Activated CD4-positive, alpha-beta T cell treated with anti-CD3 and anti-CD28 coated beads, Interleukin-2, amount 10 ng/mL, durations not matched to agents 24 days and 14 days (primary cell): ENCODE data around the gene PRCD. TPM values are rescaled to one million over a fixed set of nuclear protein-coding genes. Genes with fewer than 3 reads are reported as not detected.
"Not testable (repeated sequence)": the region's sequence is repeated elsewhere in the genome, so short reads cannot be mapped to it uniquely, and the experiment has no call there.

Experiments used
- DNase-seq: peaks from one replicate; pipeline ENCODE4 v3.0.0; 2022
- H3K27ac Mint-ChIP-seq: one replicate; pipeline ENCODE4 v1.8.0; 2022; ENCODE audit warnings: mild to moderate bottlenecking, mixed read lengths
- H3K27me3 Mint-ChIP-seq: one replicate; pipeline ENCODE4 v1.8.0; 2022; ENCODE audit warnings: mixed read lengths
- H3K36me3 Mint-ChIP-seq: one replicate; pipeline ENCODE4 v1.8.0; 2022; ENCODE audit warnings: low read depth, mild to moderate bottlenecking, mixed read lengths
- H3K4me1 Mint-ChIP-seq: one replicate; pipeline ENCODE4 v1.8.0; 2021; ENCODE audit warnings: mixed read lengths
- H3K4me3 Mint-ChIP-seq: one replicate; pipeline ENCODE4 v1.8.0; 2022; ENCODE audit warnings: mild to moderate bottlenecking, moderate library complexity, mixed read lengths
- H3K9me3 Mint-ChIP-seq: one replicate; pipeline ENCODE4 v1.8.0; 2021; ENCODE audit warnings: mixed read lengths
- intact Hi-C: fragments of 100-400 bp; cut with micrococcal nuclease; formaldehyde crosslinking; loops from one replicate; pipeline ENCODE4 v1.15.1; 2023
- total RNA-seq: library from RNA; stranded (reverse); gene quantifications from 2 replicates; pipeline ENCODE4 v1.2.3, GENCODE V29; 2022

Gene PRCD
- total RNA-seq, 1 donor from 2014 or later = not detected

GRCh38 chr17:76500074-76500746, 39.6 kb upstream of the PRCD start:
- Mint-ChIP-seq H3K4me1 (peaks cover 50% of the 10 kb centered on the region), H3K27ac (peak overlapping the region; percentile 25), H3K9me3 (no peaks in the 10 kb centered on the region), H3K4me3 (peak overlapping the region; percentile 81), H3K27me3 (no peaks in the 10 kb centered on the region), H3K36me3 (peaks cover 8% of the 10 kb centered on the region)
- intact Hi-C loops = loop anchor here (5.0 kb wide), 1 partner anchor 48 kb away; the partner anchor contains the start of gene UBE2O
- peak; percentile 63 for DNase-seq

GRCh38 chr17:76500747-76501017, 39.2 kb upstream of the PRCD start:
- Mint-ChIP-seq H3K4me1 (peaks cover 50% of the 10 kb centered on the region), H3K36me3 (peaks cover 8% of the 10 kb centered on the region), H3K4me3 (peak overlapping the region; percentile 81), H3K9me3 (no peaks in the 10 kb centered on the region), H3K27me3 (no peaks in the 10 kb centered on the region), H3K27ac (peak overlapping the region; percentile 25)
- intact Hi-C loops = loop anchor here (5.0 kb wide), 1 partner anchor 48 kb away; the partner anchor contains the start of gene UBE2O
- no peak for DNase-seq

- Mint-ChIP-seq H3K4me1 (peaks cover 47% of the 10 kb centered on the region), H3K36me3 (peaks cover 8% of the 10 kb centered on the region), H3K4me3 (peak within 1 kb of the TSS; percentile 81), H3K27ac (peak within 1 kb of the TSS; percentile 90), H3K27me3 (no peaks in the 10 kb centered on the region), H3K9me3 (no peaks in the 10 kb centered on the region)
- peak; percentile 99 for DNase-seq
- intact Hi-C loops = loop anchor here (5.0 kb wide), 1 partner anchor 49 kb away; the partner anchor contains the start of gene UBE2O
Observed at GRCh38 chr17:76501018-76501826, 38.6 kb upstream of the PRCD start, which contains the start of gene RHBDF2. TSS of gene RHBDF2 (minus strand) at chr17:76501423. CDS start at chr17:76481524, 19,899 bp downstream.

GRCh38 chr17:76501827-76502307, 38.0 kb upstream of the PRCD start:
- no peaks in the 10 kb centered on the region for H3K27me3 Mint-ChIP-seq
- H3K4me3 Mint-ChIP-seq = peak overlapping the region; percentile 81
- H3K4me1 Mint-ChIP-seq = peaks cover 49% of the 10 kb centered on the region
- peaks cover 7% of the 10 kb centered on the region for H3K36me3 Mint-ChIP-seq
- peak overlapping the region; percentile 90 for H3K27ac Mint-ChIP-seq
- no peak for DNase-seq
- no peaks in the 10 kb centered on the region for H3K9me3 Mint-ChIP-seq
- intact Hi-C loops = loop anchor here (5.0 kb wide), 1 partner anchor 50 kb away; the partner anchor contains the start of gene UBE2O

- Mint-ChIP-seq H3K27me3 (no peaks in the 10 kb centered on the region), H3K9me3 (no peaks in the 10 kb centered on the region), H3K4me1 (peaks cover 45% of the 10 kb centered on the region), H3K36me3 (peaks cover 3% of the 10 kb centered on the region), H3K27ac (no peak overlapping the region), H3K4me3 (no peak overlapping the region)
- no peak for DNase-seq
- intact Hi-C loops = loop anchor here (5.0 kb wide), 1 partner anchor 50 kb away; the partner anchor contains the start of gene UBE2O
Observed at GRCh38 chr17:76502341-76503211, 37.3 kb upstream of the PRCD start.

GRCh38 chr17:76504117-76504516, 35.7 kb upstream of the PRCD start:
- Mint-ChIP-seq H3K9me3 (no peaks in the 10 kb centered on the region), H3K4me3 (no peak overlapping the region), H3K4me1 (peaks cover 41% of the 10 kb centered on the region), H3K27ac (no peak overlapping the region), H3K27me3 (peaks cover 2% of the 10 kb centered on the region), H3K36me3 (no peaks in the 10 kb centered on the region)
- DNase-seq = no peak
- intact Hi-C loops = loop anchor here (5.0 kb wide), 1 partner anchor 52 kb away; the partner anchor contains the start of gene UBE2O

- peak; percentile 97 for DNase-seq
- Mint-ChIP-seq H3K27ac (peak overlapping the region; percentile 70), H3K9me3 (no peaks in the 10 kb centered on the region), H3K4me3 (no peak overlapping the region), H3K4me1 (peaks cover 35% of the 10 kb centered on the region), H3K36me3 (no peaks in the 10 kb centered on the region), H3K27me3 (peaks cover 2% of the 10 kb centered on the region)
- intact Hi-C loops = loop anchor here (1.0 to 5.0 kb wide), 4 partner anchors 9 to 204 kb away; no protein-coding TSS in a partner anchor
Observed at GRCh38 chr17:76506408-76507345, 33.2 kb upstream of the PRCD start.

GRCh38 chr17:76508472-76509063, 31.3 kb upstream of the PRCD start:
- H3K4me1 Mint-ChIP-seq = peaks cover 42% of the 10 kb centered on the region
- H3K4me3 Mint-ChIP-seq, H3K27ac Mint-ChIP-seq, H3K27me3 Mint-ChIP-seq, DNase-seq, H3K36me3 Mint-ChIP-seq, H3K9me3 Mint-ChIP-seq: not testable (repeated sequence)
- intact Hi-C loops = loop anchor here (5.0 kb wide), 1 partner anchor 206 kb away; no protein-coding TSS in a partner anchor

GRCh38 chr17:76510831-76511244, 29.0 kb upstream of the PRCD start:
- intact Hi-C loops = no loop called here
- H3K4me1 Mint-ChIP-seq = peaks cover 60% of the 10 kb centered on the region

GRCh38 chr17:76511668-76512365, 28.0 kb upstream of the PRCD start:
- H3K4me1 Mint-ChIP-seq = peaks cover 56% of the 10 kb centered on the region
- H3K27me3 Mint-ChIP-seq = peaks cover 2% of the 10 kb centered on the region
- no peaks in the 10 kb centered on the region for H3K36me3 Mint-ChIP-seq
- H3K27ac Mint-ChIP-seq = no peak overlapping the region
- intact Hi-C loops = no loop called here
- H3K9me3 Mint-ChIP-seq = no peaks in the 10 kb centered on the region
- H3K4me3 Mint-ChIP-seq = no peak overlapping the region
- peak; percentile 74 for DNase-seq

More at GRCh38 chr17:76510831-76511244, 29.0 kb upstream of the PRCD start:
- no peak overlapping the region for H3K4me3 Mint-ChIP-seq
- H3K27me3 Mint-ChIP-seq = peaks cover 2% of the 10 kb centered on the region
- H3K36me3 Mint-ChIP-seq = no peaks in the 10 kb centered on the region
- DNase-seq = no peak
- no peaks in the 10 kb centered on the region for H3K9me3 Mint-ChIP-seq
- H3K27ac Mint-ChIP-seq = no peak overlapping the region

- Mint-ChIP-seq H3K27ac (peak overlapping the region; percentile 64), H3K36me3 (no peaks in the 10 kb centered on the region), H3K4me1 (peaks cover 54% of the 10 kb centered on the region), H3K9me3 (no peaks in the 10 kb centered on the region), H3K4me3 (no peak overlapping the region), H3K27me3 (peaks cover 2% of the 10 kb centered on the region)
- DNase-seq = no peak
- intact Hi-C loops = no loop called here
Observed at GRCh38 chr17:76512366-76513305, 27.2 kb upstream of the PRCD start.
